ENCODE measurements around the gene ADAM10. TPM values are rescaled to one million over a fixed set of nuclear protein-coding genes. Genes with fewer than 3 reads are reported as not detected.

Gene ADAM10
- total RNA-seq, 1 experiment from 2014 or later = 159 TPM

DNA sequence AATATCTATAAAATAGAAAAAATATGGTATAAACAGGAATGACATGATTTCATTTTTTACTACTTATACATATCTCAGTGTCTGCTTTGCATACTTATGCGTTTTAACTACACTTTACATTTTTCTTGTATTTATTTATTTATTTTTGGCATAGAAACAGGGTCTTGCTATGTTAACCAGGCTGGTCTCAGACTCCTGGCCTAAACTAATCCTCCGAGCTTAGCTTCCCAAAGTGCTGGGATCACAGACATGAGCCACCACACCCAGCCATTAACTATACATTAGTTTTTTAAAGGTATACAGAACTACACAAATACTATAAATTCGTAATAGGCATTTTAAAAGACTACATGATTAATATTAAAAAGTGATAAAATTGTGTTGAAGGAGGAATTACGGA, 9.1 kb downstream of the ADAM10 start:
- Histone ChIP-seq H3T11ph (ENCODE audit: low read length) (no peak overlapping the region), H3K23me2 (ENCODE audit: insufficient read length, low read depth, low read length, poor library complexity, severe bottlenecking) (no peaks in the 10 kb centered on the region), H3K9me3 (ENCODE audit: control insufficient read depth, low read depth, low read length) (no peaks in the 10 kb centered on the region), H4K8ac (replicated peaks; ENCODE audit: insufficient read length, low read depth, low read length) (no peak overlapping the region), H2BK5ac (ENCODE audit: insufficient read length, low read length) (no peak overlapping the region), H3K56ac (ENCODE audit: insufficient read length, low read depth, low read length) (no peak overlapping the region), H4K91ac (ENCODE audit: insufficient read length, low read depth, low read length) (no peak overlapping the region), H4K20me1 (ENCODE audit: control insufficient read depth, insufficient read depth, insufficient read length) (no peaks in the 10 kb centered on the region), H2AFZ (ENCODE audit: low read length) (no peak overlapping the region), H3K4me2 (ENCODE audit: insufficient read depth, insufficient read length, low read length) (no peak overlapping the region), H2BK20ac (ENCODE audit: low read depth, low read length, poor library complexity, severe bottlenecking) (no peak overlapping the region), H3K4me1 (ENCODE audit: insufficient read depth, low read length) (peaks cover 2% of the 10 kb centered on the region; the same call in 1 of the 2 replicates), H3K79me1 (ENCODE audit: insufficient read depth, low read depth, low read length, poor library complexity, severe bottlenecking) (peaks cover 6% of the 10 kb centered on the region), H3K23ac (ENCODE audit: insufficient read length, low read depth, low read length) (no peak overlapping the region), H3K27me3 (ENCODE audit: insufficient read depth, low read length) (no peaks in the 10 kb centered on the region), H3K9ac (ENCODE audit: extremely low read depth, insufficient read length, low read length) (no peak overlapping the region), H2BK12ac (ENCODE audit: insufficient read length, low read depth, low read length) (no peak overlapping the region), H3K79me2 (ENCODE audit: insufficient read depth, low read length) (peaks cover 25% of the 10 kb centered on the region; the same call in 1 of the 2 replicates), H3K27ac (ENCODE audit: insufficient read length, low read depth, low read length) (no peak overlapping the region), H3K4ac (ENCODE audit: low read depth, low read length) (no peak overlapping the region), H2BK15ac (ENCODE audit: low read depth, low read length) (no peak overlapping the region), H3K18ac (ENCODE audit: insufficient read length, low read depth, low read length) (no peak overlapping the region), H4K5ac (ENCODE audit: insufficient read length, low read depth, low read length) (no peak overlapping the region), H3K14ac (ENCODE audit: insufficient read depth, low read length) (no peak overlapping the region), H2AK5ac (ENCODE audit: insufficient read length, low read length) (no peak overlapping the region), H2BK120ac (ENCODE audit: low read depth, low read length, poor library complexity, severe bottlenecking) (no peak overlapping the region)
- DNase-seq = no peak
- WGBS (ENCODE audit: extremely low coverage, insufficient read length, low lambda C conversion rate) = 100% methylated on average over 1 of the region's 4 CpGs
- no peak overlapping the region for H3K4me3 Mint-ChIP-seq
- H3K36me3 Mint-ChIP-seq (ENCODE audit: insufficient read depth in 1 of 3, low read depth in 3 of 3) = no peaks in the 10 kb centered on the region
- TF ChIP-seq, protein P1, sequence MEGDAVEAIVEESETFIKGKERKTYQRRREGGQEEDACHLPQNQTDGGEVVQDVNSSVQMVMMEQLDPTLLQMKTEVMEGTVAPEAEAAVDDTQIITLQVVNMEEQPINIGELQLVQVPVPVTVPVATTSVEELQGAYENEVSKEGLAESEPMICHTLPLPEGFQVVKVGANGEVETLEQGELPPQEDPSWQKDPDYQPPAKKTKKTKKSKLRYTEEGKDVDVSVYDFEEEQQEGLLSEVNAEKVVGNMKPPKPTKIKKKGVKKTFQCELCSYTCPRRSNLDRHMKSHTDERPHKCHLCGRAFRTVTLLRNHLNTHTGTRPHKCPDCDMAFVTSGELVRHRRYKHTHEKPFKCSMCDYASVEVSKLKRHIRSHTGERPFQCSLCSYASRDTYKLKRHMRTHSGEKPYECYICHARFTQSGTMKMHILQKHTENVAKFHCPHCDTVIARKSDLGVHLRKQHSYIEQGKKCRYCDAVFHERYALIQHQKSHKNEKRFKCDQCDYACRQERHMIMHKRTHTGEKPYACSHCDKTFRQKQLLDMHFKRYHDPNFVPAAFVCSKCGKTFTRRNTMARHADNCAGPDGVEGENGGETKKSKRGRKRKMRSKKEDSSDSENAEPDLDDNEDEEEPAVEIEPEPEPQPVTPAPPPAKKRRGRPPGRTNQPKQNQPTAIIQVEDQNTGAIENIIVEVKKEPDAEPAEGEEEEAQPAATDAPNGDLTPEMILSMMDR (conservative IDR thresholded peaks at IDR 0.05) = no peak
- H3K27ac Mint-ChIP-seq = no peak overlapping the region
- H3K9me3 Mint-ChIP-seq = no peaks in the 10 kb centered on the region
- peaks cover 52 to 55% of the 10 kb centered on the region in 2 experiments for H3K4me1 Mint-ChIP-seq
- H3K27me3 Mint-ChIP-seq (ENCODE audit: low read depth) = no peaks in the 10 kb centered on the region

Data from H9 (cell line).